Fibroblast of pulmonary artery (primary cell): ENCODE measurements around the gene BAZ2B.

Experiments
- DNase-seq: peaks from one replicate; pipeline ENCODE4 v3.0.0-alpha.2; 2010; ENCODE audit warnings: low read depth
- H3K4me3 ChIP-seq: replicated peaks from 2 replicates; pipeline ENCODE4 v1.5.1; 2011; ENCODE audit warnings: low read depth, mild to moderate bottlenecking, control low read depth, low read length, moderate library complexity
- CTCF ChIP-seq: IDR thresholded peaks from 2 replicates; pipeline ENCODE4 v1.5.1; 2011; ENCODE audit warnings: mild to moderate bottlenecking, control low read depth, low read length, inconsistent platforms; ENCODE audit errors: missing control alignments

BAZ2B gene

GRCh38 chr2:159471340-159471739 is 145.0 kb downstream of the BAZ2B start:
- no peak for TF ChIP-seq CTCF
- DNase-seq, result no peak
- H3K4me3 ChIP-seq, result no peak overlapping the region

GRCh38 chr2:159468257-159468656 is 148.1 kb downstream of the BAZ2B start:
- DNase-seq, result no peak
- TF ChIP-seq CTCF, result no peak
- no peak overlapping the region for H3K4me3 ChIP-seq

GRCh38 chr2:159462961-159463360 is 153.4 kb downstream of the BAZ2B start:
- no peak for TF ChIP-seq CTCF
- DNase-seq, result no peak
- H3K4me3 ChIP-seq, result no peak overlapping the region

- H3K4me3 ChIP-seq, result no peak overlapping the region
- DNase-seq, result no peak
- no peak for TF ChIP-seq CTCF
Measured at GRCh38 chr2:159462201-159462785, 154.1 kb downstream of the BAZ2B start.

- TF ChIP-seq CTCF, result no peak
- no peak overlapping the region for H3K4me3 ChIP-seq
- no peak for DNase-seq
Measured at GRCh38 chr2:159461076-159461475, 155.3 kb downstream of the BAZ2B start.

- TF ChIP-seq CTCF, result no peak
- no peak overlapping the region for H3K4me3 ChIP-seq
- no peak for DNase-seq
Measured at GRCh38 chr2:159460227-159460626, 156.1 kb downstream of the BAZ2B start.

GRCh38 chr2:159459279-159459678 is 157.1 kb downstream of the BAZ2B start:
- DNase-seq, result peak; percentile 27
- no peak for TF ChIP-seq CTCF
- H3K4me3 ChIP-seq, result no peak overlapping the region
